Renal cortex interstitium (tissue), 11 donors: ENCODE measurements around the gene LMNTD1. TPM values are rescaled to one million over a fixed set of nuclear protein-coding genes. Genes with fewer than 3 reads are reported as not detected.
A peak's percentile ranks its signal among the peaks of the same experiment; 100 is the strongest.
"Not testable (repeated sequence)": the region's sequence is repeated elsewhere in the genome, so short reads cannot be mapped to it uniquely, and the experiment has no call there.

Source experiments
- DNase-seq, 11 donors: peaks; one replicate each; pipeline ENCODE4 v3.0.0-alpha.2; 2013; ENCODE audit warnings: low read depth in 9 of 11, low spot score in 4 of 11; ENCODE audit errors: extremely low read depth in 1 of 11
- polyA plus RNA-seq, 3 donors: library from polyadenylated mRNA; unstranded; fragments of 120-200 nt; gene quantifications; one replicate each; pipeline ENCODE4 v1.2.1, GENCODE V29; 2013; ENCODE audit not compliant: insufficient read length in 3 of 3

Gene LMNTD1
- polyA plus RNA-seq, 3 donors = 0.29 TPM; not detected in 2

- no peak for DNase-seq
Measured at GRCh38 chr12:25447046-25447445, 106.0 kb downstream of the LMNTD1 start.

GRCh38 chr12:25438638-25439037, 114.4 kb downstream of the LMNTD1 start:
- no peak for DNase-seq

- DNase-seq = peak; percentile 36 to 71 (median 49)
Measured at GRCh38 chr12:25436206-25437030, 116.7 kb downstream of the LMNTD1 start.

- no peak for DNase-seq
Measured at GRCh38 chr12:25435431-25435830, 117.7 kb downstream of the LMNTD1 start.

- DNase-seq = no peak
Measured at GRCh38 chr12:25434515-25434914, 118.6 kb downstream of the LMNTD1 start.

GRCh38 chr12:25433581-25434325, 119.3 kb downstream of the LMNTD1 start:
- DNase-seq = no peak

- no peak for DNase-seq
Measured at GRCh38 chr12:25433024-25433423, 120.1 kb downstream of the LMNTD1 start.

- no peak for DNase-seq
Measured at GRCh38 chr12:25427337-25428249, 125.5 kb downstream of the LMNTD1 start.

- DNase-seq = not testable (repeated sequence)
Measured at GRCh38 chr12:25426821-25427220, 126.3 kb downstream of the LMNTD1 start.
